Sigmoid colon (tissue), 7 donors: ENCODE results near the gene TCP11L2. TPM values are rescaled to one million over a fixed set of nuclear protein-coding genes. Genes with fewer than 3 reads are reported as not detected.

Experiments used
- DNase-seq: peaks from one replicate; pipeline ENCODE4 v3.0.0-alpha.2; 2019
- H3K27ac ChIP-seq, 4 donors: fragments of 200-600 bp; sonication (generic); one replicate each; pipeline ENCODE4 v1.5.1; 2016 to 2019; ENCODE audit warnings: mild to moderate bottlenecking in 1 of 4
- H3K27me3 ChIP-seq, 3 donors: fragments of 200-600 bp; sonication (generic); one replicate each; pipeline ENCODE4 v1.5.1; 2019; ENCODE audit warnings: mild to moderate bottlenecking in 1 of 3
- H3K36me3 ChIP-seq, 4 donors: fragments of 200-600 bp; sonication (generic); one replicate each; pipeline ENCODE4 v1.5.1; 2016 to 2019
- H3K4me1 ChIP-seq, 4 donors: fragments of 200-600 bp; sonication (generic); one replicate each; pipeline ENCODE4 v1.5.1; 2017 to 2019
- H3K4me3 ChIP-seq, 4 donors: fragments of 200-600 bp; sonication (generic); one replicate each; pipeline ENCODE4 v1.5.1; 2017 to 2019; ENCODE audit warnings: mild to moderate bottlenecking in 2 of 4, moderate library complexity in 1 of 4
- H3K9me3 ChIP-seq, 4 donors: fragments of 200-600 bp in 3 of 4; sonication (generic) in 3 of 4; one replicate each; pipeline versions ENCODE4 v1.5.1 to v1.6.1; 2013 to 2019
- CTCF ChIP-seq, 4 experiments: fragments of 450-650 bp in 3 of 4; fragments of 200-600 bp in 1 of 4; IDR thresholded peaks; one replicate each; pipeline ENCODE4 v1.5.1; 2016 to 2019; ENCODE audit warnings: antibody characterized with exemption in 4 of 4, mild to moderate bottlenecking in 3 of 4, moderate library complexity in 2 of 4
- EP300 ChIP-seq, 4 donors: sonication (generic); formaldehyde crosslinking; IDR thresholded peaks; one replicate each; pipeline ENCODE4 v1.6.1; 2017; ENCODE audit warnings: antibody characterized with exemption in 4 of 4
- POLR2A ChIP-seq, 2 donors: fragments of 450-650 bp; IDR thresholded peaks; one replicate each; pipeline ENCODE4 v1.6.1; 2016; ENCODE audit warnings: antibody characterized with exemption in 2 of 2, mild to moderate bottlenecking in 2 of 2, moderate library complexity in 2 of 2
- POLR2AphosphoS5 ChIP-seq, 4 donors: sonication (generic); formaldehyde crosslinking; IDR thresholded peaks; one replicate each; pipeline ENCODE4 v1.6.1; 2017; ENCODE audit warnings: antibody characterized with exemption in 4 of 4
- WGBS, 2 donors: extraction: QIAGEN DNeasy Blood & Tissue Kit; methylation state at CpG; one replicate each; pipeline ENCODE4 v1.1.7; 2013; 5-methylcytosine and 5-hydroxymethylcytosine counted together
- intact Hi-C: fragments of 100-400 bp; cut with DNase I; formaldehyde crosslinking; loops from one replicate; pipeline ENCODE4 v1.15.1; 2023
- polyA plus RNA-seq, 3 donors: library from polyadenylated mRNA; stranded (reverse); fragments of 200-250 nt; gene quantifications; one replicate each; pipeline ENCODE4 v1.2.3, GENCODE V29; 2013
- total RNA-seq, 4 donors: library from RNA; depleted of rRNA; stranded (reverse); fragments of >200 nt; gene quantifications; one replicate each; pipeline ENCODE4 v1.1.0, GENCODE V29; 2016
- donor health status: healthy with polysubstance abuse.
- donor health status: Bipolar disorder and iron deficiency.
- donor health status: healthy.

The TCP11L2 gene
- total and polyA plus RNA-seq, 7 donors: 3.0 to 53.5 (median 38.4) TPM

GRCh38 chr12:106303202-106303820 is 778 bp downstream of the TCP11L2 start:
- intact Hi-C loops: loop anchor here (2.0 to 5.0 kb wide), 4 partner anchors 54 to 469 kb away; partner anchors contain the start of genes NUAK1, POLR3B and RIC8B
- Histone ChIP-seq H3K4me3 (peak overlapping the region; percentile 60 to 98 (median 92)), H3K36me3 (no peaks in the 10 kb centered on the region), H3K27ac (peak overlapping the region; percentile 83 to 98 (median 95)), H3K4me1 (peaks cover 0 to 62% (median 58%) of the 10 kb centered on the region in 4 donors), H3K9me3 (no peaks in the 10 kb centered on the region), H3K27me3 (no peaks in the 10 kb centered on the region)
- 4 to 5% methylated on average over 28 of the region's 28 CpGs for WGBS, 2 donors
- DNase-seq: peak; percentile 90
- TF ChIP-seq CTCF (IDR thresholded peaks at IDR 0.05) (no peak), POLR2A (IDR thresholded peaks at IDR 0.05) (no peak), EP300 (IDR thresholded peaks at IDR 0.05) (peak in 1 of 4 donors; percentile 9), POLR2AphosphoS5 (IDR thresholded peaks at IDR 0.05) (peak in 3 of 4 donors; percentile 27 to 76 (median 51))

GRCh38 chr12:106304001-106304421 is 1.5 kb downstream of the TCP11L2 start:
- no peak for TF ChIP-seq POLR2AphosphoS5 (IDR thresholded peaks at IDR 0.05)
- no peak for TF ChIP-seq CTCF (IDR thresholded peaks at IDR 0.05)
- no peak for TF ChIP-seq EP300 (IDR thresholded peaks at IDR 0.05)
- TF ChIP-seq POLR2A (IDR thresholded peaks at IDR 0.05): no peak
- no peaks in the 10 kb centered on the region for H3K27me3 ChIP-seq
- WGBS, 2 donors: 54 to 59% methylated on average over 5 of the region's 5 CpGs
- H3K4me3 ChIP-seq: peak overlapping the region; percentile 60 to 98 (median 92)
- intact Hi-C loops: loop anchor here (5.0 kb wide), 3 partner anchors 53 to 468 kb away; partner anchors contain the start of genes NUAK1, POLR3B and RIC8B
- peaks cover 0 to 69% (median 65%) of the 10 kb centered on the region in 4 donors for H3K4me1 ChIP-seq
- no peak for DNase-seq
- no peaks in the 10 kb centered on the region for H3K36me3 ChIP-seq
- peak overlapping the region; percentile 83 to 98 (median 95) for H3K27ac ChIP-seq
- no peaks in the 10 kb centered on the region for H3K9me3 ChIP-seq

- Histone ChIP-seq H3K9me3 (no peaks in the 10 kb centered on the region), H3K27me3 (no peaks in the 10 kb centered on the region), H3K36me3 (no peaks in the 10 kb centered on the region), H3K4me1 (peaks cover 0 to 76% (median 72%) of the 10 kb centered on the region in 4 donors), H3K27ac (peak overlapping the region in 3 of 4 donors; percentile 94 to 98 (median 96)), H3K4me3 (no peak overlapping the region)
- DNase-seq: no peak
- WGBS, 2 donors: 92 to 97% methylated on average over 6 of the region's 6 CpGs
- intact Hi-C loops: loop anchor here (5.0 kb wide), 3 partner anchors 53 to 468 kb away; partner anchors contain the start of genes NUAK1, POLR3B and RIC8B
- TF ChIP-seq POLR2AphosphoS5 (IDR thresholded peaks at IDR 0.05): no peak
- no peak for TF ChIP-seq POLR2A (IDR thresholded peaks at IDR 0.05)
- TF ChIP-seq EP300 (IDR thresholded peaks at IDR 0.05): no peak
- TF ChIP-seq CTCF (IDR thresholded peaks at IDR 0.05): no peak
Measured at GRCh38 chr12:106304797-106305196, 2.3 kb downstream of the TCP11L2 start.

- peaks cover 0 to 82% (median 77%) of the 10 kb centered on the region in 4 donors for H3K4me1 ChIP-seq
- no peaks in the 10 kb centered on the region for H3K9me3 ChIP-seq
- 82 to 84% methylated on average over 5 of the region's 5 CpGs for WGBS, 2 donors
- no peak overlapping the region for H3K4me3 ChIP-seq
- H3K36me3 ChIP-seq: no peaks in the 10 kb centered on the region
- no peak for TF ChIP-seq POLR2AphosphoS5 (IDR thresholded peaks at IDR 0.05)
- TF ChIP-seq EP300 (IDR thresholded peaks at IDR 0.05): no peak
- no peak for TF ChIP-seq POLR2A (IDR thresholded peaks at IDR 0.05)
- TF ChIP-seq CTCF (IDR thresholded peaks at IDR 0.05): no peak
- H3K27ac ChIP-seq: peak overlapping the region in 2 of 4 donors; percentile 94 to 98
- no peak for DNase-seq
- intact Hi-C loops: no loop called here
- no peaks in the 10 kb centered on the region for H3K27me3 ChIP-seq
Measured at GRCh38 chr12:106305376-106305775, 2.8 kb downstream of the TCP11L2 start.
